Activated CD4-positive, alpha-beta T cell treated with anti-CD3 and anti-CD28 coated beads, Interleukin-2, amount 50 U/mL, for 48 hours (primary cell): ENCODE measurements around the gene CCT8.

Source experiments
- DNase-seq, 2 experiments: peaks; one replicate each; pipeline ENCODE4 v3.0.0-alpha.2; 2020

CCT8 gene, protein sequence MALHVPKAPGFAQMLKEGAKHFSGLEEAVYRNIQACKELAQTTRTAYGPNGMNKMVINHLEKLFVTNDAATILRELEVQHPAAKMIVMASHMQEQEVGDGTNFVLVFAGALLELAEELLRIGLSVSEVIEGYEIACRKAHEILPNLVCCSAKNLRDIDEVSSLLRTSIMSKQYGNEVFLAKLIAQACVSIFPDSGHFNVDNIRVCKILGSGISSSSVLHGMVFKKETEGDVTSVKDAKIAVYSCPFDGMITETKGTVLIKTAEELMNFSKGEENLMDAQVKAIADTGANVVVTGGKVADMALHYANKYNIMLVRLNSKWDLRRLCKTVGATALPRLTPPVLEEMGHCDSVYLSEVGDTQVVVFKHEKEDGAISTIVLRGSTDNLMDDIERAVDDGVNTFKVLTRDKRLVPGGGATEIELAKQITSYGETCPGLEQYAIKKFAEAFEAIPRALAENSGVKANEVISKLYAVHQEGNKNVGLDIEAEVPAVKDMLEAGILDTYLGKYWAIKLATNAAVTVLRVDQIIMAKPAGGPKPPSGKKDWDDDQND

DNA sequence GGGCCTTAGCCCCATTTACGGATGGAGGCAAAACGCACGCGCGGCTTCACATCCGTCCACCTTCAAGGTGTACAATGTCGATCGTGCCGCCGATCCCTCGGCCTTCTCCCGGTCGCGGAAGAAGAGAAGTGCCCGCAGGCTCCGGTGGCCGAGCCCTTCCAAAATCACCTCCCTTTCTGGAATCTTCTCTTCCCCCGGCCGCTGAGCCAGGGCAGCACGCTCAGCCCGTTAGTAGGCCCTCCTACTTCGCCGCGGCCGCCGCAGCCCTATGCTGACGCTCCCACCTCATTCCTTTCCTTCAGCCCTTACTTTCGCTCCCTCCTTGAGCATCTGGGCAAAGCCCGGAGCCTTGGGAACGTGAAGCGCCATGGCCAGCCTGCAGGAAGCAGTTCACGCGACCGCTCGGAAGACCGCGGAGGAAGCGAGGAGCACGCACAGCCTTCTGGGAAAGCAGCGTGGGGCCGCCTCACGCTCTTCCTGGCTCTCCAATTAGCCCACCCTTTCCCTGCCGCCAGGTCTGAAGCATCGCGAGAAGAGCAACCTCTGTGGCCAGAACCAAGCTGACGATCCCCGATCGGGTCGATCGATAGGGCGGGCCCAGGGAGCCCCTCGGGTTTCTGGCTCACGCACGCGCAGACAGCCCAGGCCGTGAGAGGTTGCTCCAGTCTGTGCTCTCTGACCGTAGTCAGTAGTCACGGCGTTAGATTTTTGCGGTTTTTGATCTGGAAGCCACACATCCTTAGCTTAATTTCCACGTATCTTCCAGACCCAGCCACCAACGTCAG, at the start of gene CCT8:
CCT8 (minus strand) TSS at position 427 of the 785 bp plus-strand sequence; CDS start at position 369, 58 bp downstream.
- peak; percentile 97 to 99 for DNase-seq

DNA sequence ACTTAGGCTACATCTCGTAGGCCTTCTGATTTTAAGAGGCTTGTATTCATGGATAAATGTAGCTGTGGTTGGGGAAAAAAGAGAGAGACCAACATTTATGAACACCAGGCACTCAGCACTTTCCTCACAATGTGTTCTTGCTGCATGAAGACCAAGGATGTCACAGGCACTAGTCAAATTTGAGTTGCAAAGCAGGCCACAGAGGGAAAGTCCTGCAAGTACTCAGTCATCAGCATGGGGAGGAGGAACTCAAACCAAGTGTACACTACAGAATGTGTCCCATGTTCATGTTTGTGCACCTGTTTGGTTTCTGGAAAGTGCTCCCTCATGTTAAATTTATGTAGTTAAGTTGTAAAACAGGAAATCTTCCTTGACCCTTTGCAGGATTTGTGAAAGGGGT, 48.3 kb upstream of the CCT8 start:
- no peak for DNase-seq

GRCh38 chr21:29117372-29117955, 44.0 kb upstream of the CCT8 start:
- no peak for DNase-seq

DNA sequence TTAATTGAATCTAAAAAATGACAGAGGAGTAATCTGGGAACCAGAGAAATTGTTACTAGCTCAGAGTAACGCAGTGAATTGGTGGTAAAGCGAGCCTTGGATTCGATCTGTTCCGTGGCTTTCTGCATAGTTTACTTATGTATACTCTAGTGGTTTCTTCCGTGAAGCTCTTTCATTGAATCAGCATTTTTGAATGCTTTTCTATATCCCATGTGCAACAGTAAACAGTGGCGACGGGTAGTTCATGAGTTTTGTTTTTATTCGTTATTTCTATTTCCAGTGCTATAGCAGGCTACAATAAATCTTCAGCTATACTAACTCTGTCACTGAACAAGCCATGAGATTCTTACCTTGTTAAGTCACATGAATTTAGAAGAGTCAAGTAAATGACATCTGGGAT, 42.5 kb upstream of the CCT8 start:
- DNase-seq: no peak

DNA sequence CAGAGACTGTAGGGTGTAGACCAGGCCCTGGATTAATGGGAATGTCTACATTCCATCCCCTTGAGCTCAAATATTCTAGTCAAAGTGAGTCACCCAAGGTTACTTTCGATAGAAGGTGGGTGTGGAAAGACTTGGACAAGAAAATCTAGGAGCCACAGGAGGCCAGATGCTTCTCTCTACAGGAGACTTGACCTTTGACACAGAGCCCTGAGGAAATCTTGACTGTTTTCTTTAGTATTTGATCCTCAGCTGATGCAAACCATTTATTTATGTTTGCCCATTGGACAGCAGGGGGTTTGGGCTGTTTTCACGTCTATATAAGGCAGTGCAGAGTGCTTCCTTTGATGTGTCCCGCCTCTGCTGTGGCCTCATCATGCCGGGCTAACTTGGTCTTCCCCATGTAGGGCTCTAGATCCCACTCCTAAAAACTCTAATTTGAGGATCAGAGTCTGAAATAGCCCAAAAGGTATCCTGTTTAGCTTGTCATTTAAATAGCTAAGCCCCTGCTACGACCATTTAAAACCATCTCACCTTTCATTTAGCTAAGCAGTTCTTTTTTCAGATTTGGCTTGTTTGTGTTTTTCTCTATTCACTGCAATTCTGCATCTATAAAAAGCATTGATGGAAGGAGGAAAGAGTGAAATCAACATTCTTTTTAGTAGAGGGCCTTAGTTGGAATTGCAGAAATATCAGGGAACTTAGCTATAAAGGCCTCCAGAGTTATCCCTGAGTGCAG, 41.5 kb upstream of the CCT8 start:
- no peak for DNase-seq

DNA sequence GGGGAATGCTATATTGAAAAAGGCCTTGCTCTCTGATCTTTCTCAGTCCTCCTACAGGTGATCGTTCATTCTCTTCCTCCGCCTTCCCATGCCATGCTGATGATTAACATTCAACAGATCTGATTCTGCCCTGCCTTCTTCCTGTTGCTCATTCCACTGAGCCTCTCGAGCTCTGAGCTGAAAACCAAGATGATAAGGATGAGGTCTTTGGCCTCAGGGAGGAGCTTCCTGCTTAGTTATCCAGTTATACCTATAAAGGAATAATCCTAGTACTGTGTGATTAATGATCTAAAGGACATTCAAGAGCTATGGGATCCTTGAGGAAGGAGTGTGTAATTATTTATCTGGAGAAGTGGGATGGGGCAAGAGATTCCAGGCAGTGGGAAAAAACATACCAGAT, 31.8 kb upstream of the CCT8 start:
- no peak for DNase-seq

GRCh38 chr21:29104239-29104708, 30.8 kb upstream of the CCT8 start:
- DNase-seq: no peak

DNA sequence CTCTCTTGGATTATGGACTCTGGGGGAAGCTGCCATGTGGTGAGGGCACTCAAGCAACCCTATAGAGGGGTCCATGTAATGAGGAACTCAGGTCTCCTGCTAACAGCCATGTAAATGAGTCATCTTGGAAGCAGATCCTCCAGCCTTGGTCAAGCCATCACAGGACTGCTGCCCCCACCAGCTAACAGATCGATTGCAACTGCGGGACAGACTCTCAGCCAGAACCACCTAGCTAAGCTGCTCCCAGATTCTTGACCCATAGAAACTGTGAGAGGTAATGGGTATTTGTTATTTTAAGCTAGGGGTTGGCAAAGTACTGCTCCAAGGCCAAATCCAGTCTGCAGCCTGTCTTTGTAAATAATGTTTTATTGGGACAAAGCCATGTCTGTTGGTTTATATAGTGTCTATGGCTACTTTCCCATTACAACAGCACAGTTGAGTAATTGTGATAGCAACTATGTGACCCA, 29.4 kb upstream of the CCT8 start:
- no peak for DNase-seq

GRCh38 chr21:29098156-29098555, 24.7 kb upstream of the CCT8 start:
- DNase-seq: no peak

GRCh38 chr21:29096218-29097015, 23.0 kb upstream of the CCT8 start:
- no peak for DNase-seq

DNA sequence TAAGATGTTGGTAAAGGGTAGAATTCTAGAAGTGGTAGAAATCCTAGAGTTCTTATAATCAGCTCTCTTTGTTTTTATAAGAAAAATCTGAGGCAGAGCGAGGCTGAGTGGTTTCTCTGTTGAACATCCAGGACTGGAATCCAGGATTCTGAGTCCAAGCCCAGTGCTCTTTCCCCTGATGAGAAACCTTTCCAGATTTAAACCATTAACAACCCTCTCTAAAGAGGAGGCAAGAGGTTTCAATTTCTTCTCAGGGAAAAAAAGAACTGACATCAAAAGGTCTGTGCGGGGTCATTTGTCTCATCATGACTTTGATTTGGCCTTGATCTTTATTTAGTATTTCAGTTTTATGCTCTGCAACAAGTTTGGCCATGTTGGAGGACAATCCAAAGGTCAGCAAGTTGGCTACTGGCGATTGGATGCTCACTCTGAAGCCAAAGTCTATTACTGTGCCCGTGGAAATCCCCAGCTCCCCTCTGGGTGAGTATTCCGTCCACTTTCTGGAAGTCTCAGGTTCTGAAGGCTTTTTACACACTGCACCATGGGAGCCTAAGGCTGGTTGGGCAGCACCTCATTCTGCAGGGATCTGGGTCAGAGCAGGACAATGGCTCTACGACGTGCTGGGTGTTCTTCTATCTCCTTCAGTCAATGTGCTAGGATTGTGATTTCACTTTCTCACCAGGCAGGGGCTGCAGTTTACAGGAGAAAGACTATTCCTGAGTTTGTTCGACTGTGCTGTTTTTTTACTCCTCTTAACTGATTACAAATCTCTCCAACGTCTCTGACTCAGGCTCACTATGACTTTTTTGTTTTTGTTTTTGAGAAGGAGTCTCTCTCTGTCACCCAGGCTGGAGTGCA, 18.9 kb upstream of the CCT8 start:
- DNase-seq: no peak

DNA sequence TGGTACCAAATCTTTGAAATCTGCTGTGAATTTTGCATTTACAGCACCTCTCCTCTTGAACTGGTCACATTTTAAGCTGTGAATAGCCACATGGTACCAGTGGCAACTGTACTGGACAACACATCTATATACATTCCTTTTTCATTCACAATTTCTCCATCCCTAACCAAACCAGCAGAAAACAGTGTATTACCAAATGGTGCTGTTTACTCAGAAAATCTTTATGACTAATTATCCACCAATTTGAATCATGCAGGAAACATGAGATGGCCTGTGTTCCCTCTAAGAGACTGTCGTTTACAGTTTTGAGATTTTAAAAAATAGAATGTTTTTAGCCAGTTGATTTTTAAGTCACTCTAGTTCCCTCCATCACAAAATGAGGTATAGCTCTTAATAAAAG, 17.6 kb upstream of the CCT8 start:
- no peak for DNase-seq

DNA sequence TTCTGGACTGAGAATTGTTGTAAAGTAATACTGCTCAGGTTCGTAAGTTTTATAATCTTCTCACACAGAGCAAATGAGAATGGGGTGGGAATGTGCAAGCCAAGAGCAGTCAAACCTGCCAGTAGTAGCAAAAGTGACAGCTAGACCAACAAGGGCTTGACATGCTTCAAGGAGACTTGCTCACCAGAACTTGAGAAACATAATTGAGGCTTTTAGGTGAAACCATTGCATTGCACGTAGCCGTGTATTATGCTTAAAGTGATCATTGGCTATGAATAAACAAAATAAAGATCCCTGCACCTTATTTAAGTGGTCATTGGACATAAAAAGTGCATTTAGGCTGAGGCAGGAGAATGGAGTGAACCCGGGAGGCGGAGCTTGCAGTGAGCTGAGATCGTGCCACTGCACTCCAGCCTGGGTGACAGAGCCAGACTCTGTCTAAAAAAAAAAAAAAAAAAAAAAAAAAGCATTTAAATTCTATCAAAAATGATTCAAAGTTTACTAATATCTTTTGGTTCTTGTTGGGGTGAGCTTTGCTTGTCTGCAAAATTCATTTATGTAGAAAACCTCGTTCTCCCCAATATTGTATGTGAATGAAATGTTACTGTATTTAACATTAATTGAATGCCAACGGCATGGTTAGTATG, 11.8 kb upstream of the CCT8 start:
- DNase-seq: no peak

DNA sequence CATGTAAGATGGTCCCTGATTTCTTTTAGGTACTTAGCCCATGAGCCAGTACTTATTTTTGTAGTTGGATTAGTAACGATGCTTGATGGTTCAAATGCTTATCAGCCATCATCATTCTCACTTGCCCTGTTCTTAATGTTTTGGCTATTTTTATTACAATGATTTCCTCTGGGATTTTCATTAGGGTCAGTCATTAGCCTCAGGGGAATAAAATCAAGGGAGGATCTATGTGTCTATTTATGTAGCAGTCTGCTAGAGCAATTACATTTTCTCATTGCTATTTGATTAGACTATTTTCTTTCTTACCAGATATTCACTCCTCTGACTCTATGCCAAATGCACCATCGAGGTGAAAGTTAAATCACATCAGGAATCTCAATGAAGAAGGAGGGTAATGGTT, 10.9 kb upstream of the CCT8 start:
- DNase-seq: no peak

- DNase-seq: no peak
Measured at GRCh38 chr21:29083306-29083705, 9.9 kb upstream of the CCT8 start.

- no peak for DNase-seq
Measured at GRCh38 chr21:29082046-29082815, 8.8 kb upstream of the CCT8 start.

GRCh38 chr21:29080454-29080941, 7.0 kb upstream of the CCT8 start:
- DNase-seq: no peak

DNA sequence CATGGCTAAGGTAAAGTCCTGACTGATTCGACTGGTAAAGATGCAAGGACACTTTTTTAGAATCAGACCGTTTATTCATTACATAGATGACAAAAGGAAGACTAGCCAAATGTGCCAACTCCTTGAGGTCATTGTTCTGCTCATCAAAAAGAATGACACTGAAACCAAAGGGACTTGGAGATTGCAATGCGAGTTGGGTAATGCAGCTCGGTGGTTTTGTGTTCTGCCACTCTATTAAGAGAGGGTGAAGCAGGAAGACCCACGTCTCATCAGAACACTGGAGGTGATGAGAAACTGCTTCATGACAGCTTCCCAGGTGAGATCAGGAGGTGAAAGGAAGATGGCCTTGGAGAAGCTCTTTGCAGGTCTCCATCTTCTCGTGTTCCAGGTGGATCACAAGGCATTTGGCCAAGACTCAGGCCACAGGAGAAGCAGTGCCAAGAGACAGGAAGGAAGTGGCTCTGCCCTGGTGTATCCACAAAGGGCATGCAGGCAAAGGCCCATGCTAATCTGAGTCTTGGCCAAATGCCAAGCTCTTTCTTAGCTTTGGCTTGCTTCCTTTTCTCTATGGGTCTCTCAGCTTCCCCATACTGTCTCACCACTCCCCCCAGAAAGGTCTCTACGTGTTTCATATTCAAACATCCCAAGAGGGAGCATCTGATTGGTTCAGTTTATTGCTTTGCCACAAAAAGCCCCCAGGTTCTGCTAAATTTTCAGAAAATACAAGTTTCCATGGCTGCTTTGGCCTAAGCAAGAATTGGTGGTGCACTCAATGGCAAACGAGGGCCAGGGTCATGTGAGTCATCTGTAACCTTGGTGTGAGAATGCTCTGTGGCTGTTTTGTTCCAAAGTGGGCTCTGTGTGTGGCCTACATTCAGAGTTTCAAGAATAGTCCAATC, 5.7 kb upstream of the CCT8 start:
- peak; percentile 26 to 49 for DNase-seq
